Measurements from ENCODE around the gene SUPT7L.

DNA sequence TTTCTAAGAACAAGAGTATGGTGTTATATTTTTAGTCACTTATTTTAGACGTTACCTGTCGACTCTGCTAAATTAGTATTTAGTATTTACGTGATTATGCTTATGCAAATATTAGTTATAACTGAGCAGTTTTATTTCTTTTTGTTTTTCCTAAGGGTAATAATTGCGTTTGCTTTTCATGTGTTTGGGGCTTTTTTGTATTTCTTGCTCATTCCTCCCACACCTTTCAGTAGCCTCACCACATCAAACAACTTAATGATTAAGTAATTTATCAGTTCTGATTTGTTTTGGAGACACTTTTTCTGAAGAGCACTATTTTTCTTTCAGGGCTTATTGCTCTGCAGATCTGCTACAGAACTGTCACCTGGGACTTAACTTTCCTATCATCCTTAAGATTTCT is 7.8 kb upstream of the SUPT7L start:
- no peak for TF ChIP-seq EP300 (IDR thresholded peaks at IDR 0.05)
- no peak for TF ChIP-seq POLR2A (IDR thresholded peaks at IDR 0.05)
- TF ChIP-seq, protein P1, sequence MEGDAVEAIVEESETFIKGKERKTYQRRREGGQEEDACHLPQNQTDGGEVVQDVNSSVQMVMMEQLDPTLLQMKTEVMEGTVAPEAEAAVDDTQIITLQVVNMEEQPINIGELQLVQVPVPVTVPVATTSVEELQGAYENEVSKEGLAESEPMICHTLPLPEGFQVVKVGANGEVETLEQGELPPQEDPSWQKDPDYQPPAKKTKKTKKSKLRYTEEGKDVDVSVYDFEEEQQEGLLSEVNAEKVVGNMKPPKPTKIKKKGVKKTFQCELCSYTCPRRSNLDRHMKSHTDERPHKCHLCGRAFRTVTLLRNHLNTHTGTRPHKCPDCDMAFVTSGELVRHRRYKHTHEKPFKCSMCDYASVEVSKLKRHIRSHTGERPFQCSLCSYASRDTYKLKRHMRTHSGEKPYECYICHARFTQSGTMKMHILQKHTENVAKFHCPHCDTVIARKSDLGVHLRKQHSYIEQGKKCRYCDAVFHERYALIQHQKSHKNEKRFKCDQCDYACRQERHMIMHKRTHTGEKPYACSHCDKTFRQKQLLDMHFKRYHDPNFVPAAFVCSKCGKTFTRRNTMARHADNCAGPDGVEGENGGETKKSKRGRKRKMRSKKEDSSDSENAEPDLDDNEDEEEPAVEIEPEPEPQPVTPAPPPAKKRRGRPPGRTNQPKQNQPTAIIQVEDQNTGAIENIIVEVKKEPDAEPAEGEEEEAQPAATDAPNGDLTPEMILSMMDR (IDR thresholded peaks at IDR 0.05), result no peak
